Astrocyte (in vitro differentiated cells and primary cell): ENCODE measurements around the gene EYA2. TPM values are rescaled to one million over a fixed set of nuclear protein-coding genes. Genes with fewer than 3 reads are reported as not detected.

ENCODE experiments used
- DNase-seq: peaks from one replicate; pipeline ENCODE4 v3.0.0-alpha.2; 2010; ENCODE audit warnings: low read depth
- FAIRE-seq: peaks from 2 replicates; lab custom pipeline; 2011; peaks lifted over from hg19 to GRCh38; lab: Jason Lieb, UNC
- H2AFZ ChIP-seq: 2 replicates; pipeline ENCODE4 v1.6.0; 2012; ENCODE audit warnings: low read depth, low read length, inconsistent platforms
- H3K27ac ChIP-seq: 2 replicates; pipeline ENCODE4 v1.5.1; 2011; ENCODE audit warnings: low read depth, low read length, inconsistent platforms
- H3K27me3 ChIP-seq: 2 replicates; pipeline ENCODE4 v1.6.0; 2011; ENCODE audit warnings: low read length, inconsistent platforms; ENCODE audit not compliant: insufficient read depth
- H3K36me3 ChIP-seq: 2 replicates; pipeline ENCODE4 v1.5.1; 2011; ENCODE audit warnings: low read length, inconsistent platforms; ENCODE audit not compliant: insufficient read depth
- H3K4me1 ChIP-seq: 2 replicates; pipeline ENCODE4 v1.5.1; 2011; ENCODE audit warnings: low read length, inconsistent platforms; ENCODE audit not compliant: insufficient read depth
- H3K4me2 ChIP-seq: 2 replicates; pipeline ENCODE4 v1.6.0; 2012; ENCODE audit warnings: low read length, inconsistent platforms
- H3K4me3 ChIP-seq: 2 replicates; pipeline ENCODE4 v1.5.1; 2011; ENCODE audit warnings: low read depth, mild to moderate bottlenecking, low read length, inconsistent platforms; ENCODE audit not compliant: insufficient read depth
- H3K79me2 ChIP-seq: 2 replicates; pipeline ENCODE4 v1.6.0; 2012; ENCODE audit warnings: mild to moderate bottlenecking, low read length, inconsistent platforms; ENCODE audit not compliant: insufficient read depth
- H3K9ac ChIP-seq: 2 replicates; pipeline ENCODE4 v1.6.0; 2012; ENCODE audit warnings: mild to moderate bottlenecking, low read length, inconsistent platforms
- H3K9me3 ChIP-seq: 2 replicates; pipeline ENCODE4 v1.5.1; 2012; ENCODE audit warnings: low read depth, mild to moderate bottlenecking, low read length, inconsistent platforms; ENCODE audit not compliant: insufficient read depth
- H4K20me1 ChIP-seq: 2 replicates; pipeline ENCODE4 v1.6.0; 2012; ENCODE audit warnings: low read length, inconsistent platforms; ENCODE audit not compliant: insufficient read depth
- H3K27ac Mint-ChIP-seq: one replicate; pipeline ENCODE4 v1.8.0; 2021; ENCODE audit warnings: mild to moderate bottlenecking, mixed read lengths; ENCODE audit not compliant: unreplicated experiment
- H3K27me3 Mint-ChIP-seq: one replicate; pipeline ENCODE4 v1.8.0; 2021; ENCODE audit warnings: low read depth, mixed read lengths; ENCODE audit not compliant: unreplicated experiment
- H3K36me3 Mint-ChIP-seq: one replicate; pipeline ENCODE4 v1.8.0; 2021; ENCODE audit warnings: low read depth, mixed read lengths; ENCODE audit not compliant: unreplicated experiment
- H3K4me1 Mint-ChIP-seq: one replicate; pipeline ENCODE4 v1.8.0; 2021; ENCODE audit warnings: low read depth, mixed read lengths; ENCODE audit not compliant: unreplicated experiment
- H3K4me3 Mint-ChIP-seq: one replicate; pipeline ENCODE4 v1.8.0; 2021; ENCODE audit warnings: mild to moderate bottlenecking, moderate library complexity, mixed read lengths; ENCODE audit not compliant: unreplicated experiment
- H3K9me3 Mint-ChIP-seq: one replicate; pipeline ENCODE4 v1.8.0; 2021; ENCODE audit warnings: mild to moderate bottlenecking, mixed read lengths; ENCODE audit not compliant: unreplicated experiment
- EZH2 ChIP-seq: IDR thresholded peaks from 2 replicates; pipeline ENCODE4 v1.6.1; 2012; ENCODE audit warnings: mild to moderate bottlenecking, low read length, inconsistent platforms; ENCODE audit not compliant: insufficient read depth
- total RNA-seq: library from RNA; stranded (reverse); gene quantifications from 2 replicates; pipeline ENCODE4 v1.2.1, GENCODE V29; 2021
- TF ChIP-seq, protein P1 (sequence below): IDR thresholded peaks from 2 replicates; pipeline ENCODE4 v1.5.1; 2011; ENCODE audit warnings: low read depth, mild to moderate bottlenecking, inconsistent platforms, low read length, moderate library complexity; ENCODE audit not compliant: insufficient read depth

The EYA2 gene
- total RNA-seq, 1 donor from 2014 or later, result 1.5 TPM

GRCh38 chr20:47224300-47224791 is 329.7 kb downstream of the EYA2 start:
- no peaks in the 10 kb centered on the region for H3K27me3 Mint-ChIP-seq
- no peaks in the 10 kb centered on the region for H4K20me1 ChIP-seq
- peaks cover 51% of the 10 kb centered on the region for H3K36me3 ChIP-seq
- DNase-seq (no peak), FAIRE-seq (no peak)
- no peak overlapping the region for H3K4me3 ChIP-seq
- H2AFZ ChIP-seq, result no peak overlapping the region
- H3K27ac ChIP-seq, result no peak overlapping the region
- no peaks in the 10 kb centered on the region for H3K4me1 ChIP-seq
- H3K9me3 ChIP-seq, result no peaks in the 10 kb centered on the region
- H3K27ac Mint-ChIP-seq, result no peak overlapping the region
- no peak overlapping the region for H3K4me3 Mint-ChIP-seq
- H3K9me3 Mint-ChIP-seq, result no peaks in the 10 kb centered on the region
- TF ChIP-seq, protein P1, sequence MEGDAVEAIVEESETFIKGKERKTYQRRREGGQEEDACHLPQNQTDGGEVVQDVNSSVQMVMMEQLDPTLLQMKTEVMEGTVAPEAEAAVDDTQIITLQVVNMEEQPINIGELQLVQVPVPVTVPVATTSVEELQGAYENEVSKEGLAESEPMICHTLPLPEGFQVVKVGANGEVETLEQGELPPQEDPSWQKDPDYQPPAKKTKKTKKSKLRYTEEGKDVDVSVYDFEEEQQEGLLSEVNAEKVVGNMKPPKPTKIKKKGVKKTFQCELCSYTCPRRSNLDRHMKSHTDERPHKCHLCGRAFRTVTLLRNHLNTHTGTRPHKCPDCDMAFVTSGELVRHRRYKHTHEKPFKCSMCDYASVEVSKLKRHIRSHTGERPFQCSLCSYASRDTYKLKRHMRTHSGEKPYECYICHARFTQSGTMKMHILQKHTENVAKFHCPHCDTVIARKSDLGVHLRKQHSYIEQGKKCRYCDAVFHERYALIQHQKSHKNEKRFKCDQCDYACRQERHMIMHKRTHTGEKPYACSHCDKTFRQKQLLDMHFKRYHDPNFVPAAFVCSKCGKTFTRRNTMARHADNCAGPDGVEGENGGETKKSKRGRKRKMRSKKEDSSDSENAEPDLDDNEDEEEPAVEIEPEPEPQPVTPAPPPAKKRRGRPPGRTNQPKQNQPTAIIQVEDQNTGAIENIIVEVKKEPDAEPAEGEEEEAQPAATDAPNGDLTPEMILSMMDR, result no peak
- no peak for TF ChIP-seq EZH2
- H3K27me3 ChIP-seq, result no peaks in the 10 kb centered on the region
- H3K9ac ChIP-seq, result no peak overlapping the region
- no peak overlapping the region for H3K4me2 ChIP-seq
- no peaks in the 10 kb centered on the region for H3K79me2 ChIP-seq
- peaks cover 3% of the 10 kb centered on the region for H3K4me1 Mint-ChIP-seq
- peaks cover 21% of the 10 kb centered on the region for H3K36me3 Mint-ChIP-seq

DNA sequence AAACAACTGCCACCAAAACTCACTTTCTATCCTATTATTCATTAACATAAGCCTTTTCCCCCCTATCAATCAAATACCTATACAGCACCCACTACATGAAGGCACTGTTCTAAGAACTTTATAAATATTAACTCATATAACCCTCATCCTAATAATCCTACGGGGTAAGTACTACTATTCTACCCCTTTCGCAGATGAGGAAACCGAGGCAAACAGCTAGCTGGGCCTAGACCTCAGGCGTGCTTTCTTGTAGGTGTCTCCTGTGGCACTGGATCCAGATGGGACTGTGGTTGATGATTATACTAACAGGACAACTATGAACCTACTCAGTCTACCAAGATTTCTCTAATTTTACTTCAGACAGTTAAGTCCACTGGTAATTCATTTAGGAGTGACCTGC is 330.2 kb downstream of the EYA2 start:
- Histone ChIP-seq H3K36me3 (peaks cover 51% of the 10 kb centered on the region), H3K4me3 (no peak overlapping the region), H4K20me1 (no peaks in the 10 kb centered on the region), H3K27ac (no peak overlapping the region), H3K27me3 (no peaks in the 10 kb centered on the region), H3K4me2 (no peak overlapping the region), H3K4me1 (no peaks in the 10 kb centered on the region), H3K9me3 (no peaks in the 10 kb centered on the region), H3K9ac (no peak overlapping the region), H3K79me2 (no peaks in the 10 kb centered on the region), H2AFZ (no peak overlapping the region)
- DNase-seq (no peak), FAIRE-seq (no peak)
- Mint-ChIP-seq H3K36me3 (peaks cover 18% of the 10 kb centered on the region), H3K9me3 (no peaks in the 10 kb centered on the region), H3K27me3 (no peaks in the 10 kb centered on the region), H3K4me3 (no peak overlapping the region), H3K4me1 (peaks cover 3% of the 10 kb centered on the region), H3K27ac (no peak overlapping the region)
- TF ChIP-seq, protein P1, result no peak
- TF ChIP-seq EZH2, result no peak

- Histone ChIP-seq H4K20me1 (no peaks in the 10 kb centered on the region), H3K4me2 (no peak overlapping the region), H3K27ac (no peak overlapping the region), H3K4me3 (no peak overlapping the region), H3K9ac (no peak overlapping the region), H3K27me3 (no peaks in the 10 kb centered on the region), H3K36me3 (peaks cover 50% of the 10 kb centered on the region), H3K4me1 (peaks cover 2% of the 10 kb centered on the region), H3K79me2 (no peaks in the 10 kb centered on the region), H3K9me3 (no peaks in the 10 kb centered on the region), H2AFZ (no peak overlapping the region)
- FAIRE-seq (no peak), DNase-seq (no peak)
- no peak for TF ChIP-seq EZH2
- TF ChIP-seq, protein P1, result no peak
- H3K27me3 Mint-ChIP-seq, result no peaks in the 10 kb centered on the region
- H3K27ac Mint-ChIP-seq, result no peak overlapping the region
- H3K4me3 Mint-ChIP-seq, result no peak overlapping the region
- peaks cover 4% of the 10 kb centered on the region for H3K4me1 Mint-ChIP-seq
- peaks cover 17% of the 10 kb centered on the region for H3K36me3 Mint-ChIP-seq
- no peaks in the 10 kb centered on the region for H3K9me3 Mint-ChIP-seq
Observed at GRCh38 chr20:47225458-47225857, 330.8 kb downstream of the EYA2 start.
